C4-2B (cell line): ENCODE results near the gene PRODH.
"Not testable (repeated sequence)": the region's sequence is repeated elsewhere in the genome, so short reads cannot be mapped to it uniquely, and the experiment has no call there.

Experiments used
- CTCF ChIP-seq: fragments of 450-650 bp; conservative IDR thresholded peaks from 2 replicates; pipeline ENCODE4 v1.5.1; 2017; ENCODE audit warnings: mild to moderate bottlenecking
- ZFX ChIP-seq: fragments of 450-650 bp; IDR thresholded peaks from 2 replicates; pipeline ENCODE4 v1.6.1; 2017

- TF ChIP-seq CTCF, ZFX: not testable (repeated sequence)
Measured at GRCh38 chr22:18972029-18972428, 35.9 kb upstream of the PRODH start.
